GM18861 (cell line): ENCODE data around the gene ZNF429.
"Not testable (repeated sequence)": the region's sequence is repeated elsewhere in the genome, so short reads cannot be mapped to it uniquely, and the experiment has no call there.

ENCODE experiments used
- ATAC-seq: cut with Tn5 transposase; IDR thresholded peaks from one replicate; pipeline ENCODE4 v1.9.1; 2021; ENCODE audit not compliant: unreplicated experiment

ZNF429 gene

DNA sequence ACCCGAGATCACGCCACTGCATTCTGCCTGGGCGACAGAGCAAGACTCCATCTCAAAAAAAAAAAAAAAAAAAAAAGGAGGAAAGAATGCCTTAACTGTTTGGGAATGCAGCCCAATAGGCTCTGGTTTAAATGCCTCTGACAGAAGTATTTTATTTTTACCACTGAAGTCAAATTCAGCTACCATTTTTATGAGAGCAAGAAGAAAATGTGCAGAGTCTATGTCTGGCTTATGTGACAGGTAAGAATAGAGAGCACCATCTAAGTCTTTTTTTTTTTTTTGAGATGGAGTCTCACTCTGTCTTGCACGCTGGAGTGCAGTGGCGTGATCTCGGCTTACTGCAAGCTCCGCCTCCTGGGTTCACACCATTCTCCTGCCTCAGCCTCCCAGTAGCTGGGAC lies 7.2 kb downstream of the ZNF429 start:
- not testable (repeated sequence) for ATAC-seq

DNA sequence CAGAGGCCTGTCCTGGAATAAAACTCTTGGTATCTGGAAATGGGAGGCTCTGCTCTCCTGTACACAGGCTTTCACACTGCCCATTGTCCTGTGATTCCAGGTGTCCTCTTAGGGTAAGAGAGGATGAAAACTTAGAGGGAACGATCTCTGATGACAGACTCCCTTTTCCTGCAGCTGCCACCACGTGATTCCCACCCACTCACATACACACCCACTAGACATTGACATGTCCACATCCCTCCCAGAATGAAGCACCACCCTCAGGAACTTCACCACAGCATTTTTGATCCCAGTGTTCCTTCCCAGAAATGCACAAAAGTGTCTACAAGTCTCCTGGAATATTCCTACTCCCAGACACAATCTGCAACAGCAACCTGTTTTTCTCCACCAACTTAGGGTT lies 8.2 kb downstream of the ZNF429 start:
- ATAC-seq: no peak

DNA sequence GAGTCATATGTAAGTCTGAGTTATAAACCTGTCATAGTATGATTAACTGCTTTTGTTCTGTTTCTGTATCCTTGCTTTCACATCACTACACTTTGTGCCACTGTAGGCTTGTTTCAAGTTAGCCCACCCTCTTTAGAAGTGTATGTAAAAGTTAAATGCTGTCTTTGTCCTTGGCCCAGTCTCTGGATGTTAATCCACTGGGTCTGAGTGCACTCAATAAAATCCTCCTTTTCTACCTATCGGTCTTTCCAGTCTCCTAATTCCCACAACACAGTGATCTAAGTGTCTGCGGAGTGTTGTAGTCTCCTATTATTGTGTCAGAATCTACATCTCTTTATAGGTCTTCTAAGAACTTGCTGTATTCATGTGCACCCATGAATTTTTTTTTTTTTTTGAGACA lies 14.1 kb downstream of the ZNF429 start:
- ATAC-seq: no peak

DNA sequence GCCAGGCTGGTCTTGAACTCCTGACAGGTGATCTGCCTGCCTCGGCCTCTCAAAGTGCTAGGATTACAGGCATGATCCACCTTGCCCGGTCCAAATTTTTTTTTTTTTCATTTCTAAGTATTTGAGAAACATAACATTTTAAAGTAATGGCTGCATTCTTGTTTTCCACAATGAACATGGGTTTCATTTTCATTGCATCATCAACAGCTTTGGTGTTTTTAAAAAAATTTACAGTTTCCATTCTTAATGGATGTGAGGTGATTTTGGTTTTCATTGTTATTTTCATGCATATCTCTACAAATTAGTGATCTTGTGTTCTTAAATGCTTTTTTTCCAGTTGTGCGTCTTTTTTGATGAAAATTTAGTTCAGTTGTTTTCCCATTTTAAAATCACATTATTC lies 27.5 kb downstream of the ZNF429 start:
- no peak for ATAC-seq

DNA sequence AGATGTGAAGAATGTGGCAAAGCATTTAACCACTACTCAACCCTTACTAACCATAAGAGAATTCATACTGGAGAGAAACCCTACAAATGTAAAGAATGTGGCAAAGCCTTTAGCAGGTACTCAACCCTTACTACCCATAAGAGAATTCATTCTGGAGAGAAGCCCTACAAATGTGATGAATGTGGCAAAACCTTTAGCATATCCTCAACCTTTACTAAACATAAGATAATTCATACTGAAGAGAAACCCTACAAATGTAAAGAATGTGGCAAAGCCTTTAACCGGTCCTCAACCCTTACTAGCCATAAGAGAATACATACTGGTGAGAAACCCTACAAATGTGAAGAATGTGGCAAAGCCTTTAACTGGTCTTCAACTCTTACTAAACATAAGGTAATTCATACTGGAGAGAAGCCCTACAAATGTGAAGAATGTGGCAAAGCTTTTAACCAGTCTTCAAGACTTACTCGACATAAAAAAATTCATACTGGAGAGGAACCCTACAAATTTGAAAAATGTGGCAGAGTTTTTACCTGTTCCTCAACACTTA lies 31.4 kb downstream of the ZNF429 start:
- ATAC-seq: not testable (repeated sequence)

DNA sequence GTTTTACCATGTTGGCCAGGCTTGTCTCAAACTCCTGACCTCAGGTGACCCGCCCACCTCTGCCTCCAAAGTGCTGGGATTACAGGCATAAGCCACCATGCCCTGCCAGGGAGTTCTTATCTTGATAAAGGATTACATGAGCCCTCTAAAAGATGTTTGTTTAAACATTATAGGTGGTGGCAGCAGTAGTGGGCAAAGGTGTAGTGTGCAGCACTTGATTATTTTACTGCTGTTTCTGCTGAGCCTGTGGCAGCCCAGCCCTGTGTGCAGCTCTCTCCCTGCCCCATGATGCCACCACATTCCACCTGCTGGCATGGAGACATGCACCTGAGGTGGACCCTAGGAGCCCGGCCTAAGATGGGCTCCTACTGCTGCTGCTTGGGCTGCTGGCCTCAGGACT lies 54.0 kb downstream of the ZNF429 start:
- no peak for ATAC-seq

DNA sequence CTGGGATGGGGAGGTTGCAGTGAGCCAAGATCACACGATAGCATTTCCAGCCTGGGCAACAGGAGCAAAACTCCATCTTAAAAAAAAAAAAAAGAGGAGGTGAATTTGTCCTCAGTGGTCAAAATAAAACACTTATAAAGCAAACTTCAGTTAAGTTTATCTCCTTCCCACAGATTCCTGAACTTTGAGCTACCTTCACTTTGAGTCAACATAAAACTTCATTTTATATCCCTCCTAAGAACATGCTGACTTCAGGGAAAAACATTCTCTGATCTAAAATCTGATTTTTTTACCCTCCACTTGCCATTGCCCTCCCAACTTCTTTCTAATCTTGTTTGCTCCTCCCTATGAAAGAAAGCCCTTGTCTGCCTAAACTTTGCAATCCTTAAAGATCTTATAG lies 59.0 kb downstream of the ZNF429 start:
- no peak for ATAC-seq

DNA sequence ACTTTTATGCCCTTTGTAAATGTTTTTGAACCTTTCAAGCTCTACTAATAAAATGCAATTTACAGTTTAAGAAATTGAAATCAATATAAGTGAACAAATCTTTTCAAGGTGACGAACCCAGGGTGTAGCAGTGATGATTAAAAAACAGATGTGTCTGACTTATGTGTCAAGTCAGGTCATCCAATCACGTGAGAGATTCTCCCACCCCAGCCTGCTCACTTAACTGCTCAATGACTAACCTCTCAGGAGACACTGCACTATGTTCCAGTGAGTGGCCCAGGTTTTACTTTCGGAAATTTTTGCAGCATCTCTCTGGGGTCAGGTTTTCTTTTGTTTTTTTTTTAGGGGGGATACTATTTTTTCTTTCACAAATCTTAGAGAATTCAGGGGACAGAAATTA lies 60.7 kb downstream of the ZNF429 start:
- ATAC-seq: no peak

DNA sequence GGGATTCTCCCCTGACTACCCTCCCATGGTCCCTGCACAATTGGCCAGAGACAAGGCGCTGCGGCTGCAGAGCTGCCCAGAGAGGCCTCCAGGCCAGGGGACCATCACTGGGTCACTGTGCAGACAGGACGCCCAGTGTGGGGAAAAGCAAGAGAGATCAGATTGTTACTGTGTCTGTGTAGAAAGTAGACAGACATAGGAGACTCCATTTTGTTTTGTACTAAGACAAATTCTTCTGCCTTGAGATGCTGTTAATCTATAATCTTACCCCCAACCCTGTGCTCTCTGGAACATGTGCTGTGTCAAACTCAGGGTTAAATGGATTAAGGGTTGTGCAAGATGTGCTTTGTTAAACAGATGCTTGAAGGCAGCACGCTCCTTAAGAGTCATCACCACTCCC lies 62.4 kb downstream of the ZNF429 start:
- ATAC-seq: not testable (repeated sequence)

DNA sequence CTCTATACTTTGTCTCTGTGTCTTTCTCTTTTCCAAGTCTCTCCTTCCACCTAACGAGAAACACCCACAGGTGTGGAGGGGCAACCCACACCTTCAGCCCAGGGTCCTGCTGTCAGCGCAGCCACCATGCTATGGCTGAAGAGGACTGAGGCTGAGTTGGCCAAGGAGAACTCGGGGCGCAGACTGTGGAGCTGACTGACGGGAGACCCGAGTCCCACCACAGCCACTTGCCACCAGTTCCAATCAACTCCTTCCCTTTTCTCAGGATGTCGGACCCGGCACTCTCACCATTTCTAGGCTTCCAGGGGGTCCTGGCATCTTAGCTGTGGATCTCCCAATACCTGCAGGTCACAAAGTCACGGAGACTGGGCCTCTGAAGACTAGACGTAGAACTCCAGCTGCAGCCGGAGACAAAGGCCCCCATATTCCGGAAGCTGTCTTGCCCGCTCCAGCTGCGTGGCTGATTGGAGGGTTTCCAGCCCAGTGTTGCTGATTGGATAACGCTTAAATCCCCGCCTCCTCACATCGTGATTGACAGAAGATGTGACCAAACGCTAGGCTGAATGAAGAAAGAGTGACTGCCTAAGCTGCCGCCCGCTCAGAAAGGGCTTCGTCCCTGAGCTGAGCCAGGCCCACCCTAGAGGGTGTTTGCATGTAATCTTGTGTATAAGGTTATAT lies 63.6 kb downstream of the ZNF429 start:
- ATAC-seq: no peak

DNA sequence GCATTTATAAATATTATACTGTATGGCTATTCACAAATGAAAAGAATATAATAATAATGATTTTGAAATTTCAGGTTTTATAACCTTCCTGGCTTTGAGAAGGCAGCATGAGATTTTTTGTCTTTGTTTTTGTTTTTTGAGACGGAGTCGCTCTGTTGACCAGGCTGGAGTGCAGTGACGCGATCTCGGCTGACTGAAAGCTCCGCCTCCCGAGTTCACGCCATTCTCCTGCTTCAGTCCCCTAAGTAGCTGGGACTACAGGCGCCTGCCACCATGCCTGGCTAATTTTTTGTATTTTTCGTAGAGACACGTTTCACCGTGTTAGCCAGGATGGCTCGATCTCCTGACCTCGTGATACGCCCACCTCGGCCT lies 64.1 kb downstream of the ZNF429 start:
- no peak for ATAC-seq

DNA sequence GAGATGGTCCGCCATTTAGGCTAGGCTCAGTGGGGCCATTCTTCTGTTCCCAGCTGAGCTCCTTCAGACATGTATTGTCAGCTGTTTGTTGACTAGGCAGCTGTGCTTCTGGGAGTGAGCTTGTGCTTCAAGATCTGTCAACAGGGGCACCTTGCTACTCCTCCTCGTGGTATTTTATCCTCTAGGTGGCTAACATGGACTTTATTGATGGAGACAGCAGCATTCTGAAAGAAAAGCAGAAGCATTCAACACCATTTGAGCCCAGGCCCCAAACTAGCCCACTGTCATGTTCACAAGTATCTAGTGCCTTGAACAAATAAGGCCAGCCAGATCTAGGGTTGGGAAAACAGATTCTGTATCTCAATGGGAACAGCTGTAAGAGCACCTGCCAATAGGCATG lies 65.9 kb downstream of the ZNF429 start:
- ATAC-seq: no peak

DNA sequence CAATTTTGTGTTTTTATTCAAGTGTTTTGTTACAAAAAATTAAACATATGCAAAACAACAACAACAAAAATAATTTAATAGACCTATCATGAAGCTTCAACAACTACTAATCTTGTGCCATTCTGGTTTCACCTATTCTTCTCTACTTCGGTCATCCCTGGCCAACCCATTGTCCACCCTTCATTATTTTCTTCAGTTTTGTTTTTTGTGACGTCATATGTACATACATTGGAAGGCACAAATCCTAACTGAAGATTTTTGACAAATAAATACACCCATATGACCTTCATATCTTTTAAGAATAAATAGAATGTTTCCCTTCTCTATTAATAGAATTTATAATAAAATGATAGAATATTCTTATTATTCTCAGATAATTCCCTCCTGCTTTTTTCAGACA lies 69.2 kb downstream of the ZNF429 start:
- ATAC-seq: no peak

DNA sequence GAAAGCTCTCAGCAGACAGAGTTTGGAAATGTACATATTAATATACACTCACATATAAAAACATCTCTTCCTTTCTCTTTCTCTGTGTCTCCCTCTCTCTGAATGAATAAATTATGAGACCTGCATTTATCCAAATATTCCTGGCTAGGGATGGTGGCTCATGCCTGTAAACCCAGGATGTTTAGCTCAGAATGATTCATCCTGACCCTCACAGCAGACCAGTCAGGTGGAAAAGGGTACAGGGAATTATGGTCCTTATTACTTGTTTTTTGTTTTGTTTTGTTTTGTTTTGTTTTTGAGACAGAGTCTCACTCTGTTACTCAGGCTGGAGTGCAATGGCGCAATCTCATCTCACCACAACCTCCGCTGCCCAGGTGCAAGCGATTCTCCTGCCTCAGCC lies 71.1 kb downstream of the ZNF429 start:
- no peak for ATAC-seq

DNA sequence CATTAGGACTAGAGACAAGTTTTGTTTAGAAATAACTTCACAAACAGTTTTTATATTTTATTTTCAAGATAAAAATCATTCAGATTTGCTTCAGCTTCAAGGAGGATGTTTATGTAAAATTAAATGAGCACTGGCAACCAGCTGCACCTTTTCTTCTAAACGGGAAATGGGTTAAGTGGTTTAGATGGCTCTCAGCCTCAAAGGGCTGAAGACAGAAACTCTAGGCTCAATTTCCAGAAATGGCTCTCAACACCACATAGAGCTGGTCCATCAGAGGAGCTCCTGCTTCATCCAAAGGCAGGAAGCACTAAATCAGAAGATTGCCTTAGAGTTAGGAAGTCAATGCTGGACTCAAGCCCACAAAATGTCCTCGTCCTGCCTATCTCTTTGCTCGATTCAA lies 74.7 kb downstream of the ZNF429 start:
- no peak for ATAC-seq

DNA sequence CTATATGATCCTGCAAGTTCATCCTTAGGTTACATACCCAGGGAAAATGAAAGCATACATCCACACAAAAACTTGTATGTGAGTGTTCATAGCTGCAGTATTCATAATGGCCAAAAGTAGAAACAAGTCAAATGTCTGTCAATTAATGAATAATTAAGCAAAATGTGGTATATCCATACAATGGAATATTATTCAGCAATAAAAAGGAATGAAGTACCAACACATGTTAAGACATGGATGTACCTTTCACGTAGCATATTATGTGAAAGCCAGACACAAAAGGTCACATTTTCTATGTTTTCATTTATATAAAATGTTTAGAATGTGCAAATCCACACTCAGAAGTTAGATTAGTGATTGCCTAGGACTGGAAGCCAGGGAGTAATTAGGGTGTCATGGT lies 75.4 kb downstream of the ZNF429 start:
- no peak for ATAC-seq

DNA sequence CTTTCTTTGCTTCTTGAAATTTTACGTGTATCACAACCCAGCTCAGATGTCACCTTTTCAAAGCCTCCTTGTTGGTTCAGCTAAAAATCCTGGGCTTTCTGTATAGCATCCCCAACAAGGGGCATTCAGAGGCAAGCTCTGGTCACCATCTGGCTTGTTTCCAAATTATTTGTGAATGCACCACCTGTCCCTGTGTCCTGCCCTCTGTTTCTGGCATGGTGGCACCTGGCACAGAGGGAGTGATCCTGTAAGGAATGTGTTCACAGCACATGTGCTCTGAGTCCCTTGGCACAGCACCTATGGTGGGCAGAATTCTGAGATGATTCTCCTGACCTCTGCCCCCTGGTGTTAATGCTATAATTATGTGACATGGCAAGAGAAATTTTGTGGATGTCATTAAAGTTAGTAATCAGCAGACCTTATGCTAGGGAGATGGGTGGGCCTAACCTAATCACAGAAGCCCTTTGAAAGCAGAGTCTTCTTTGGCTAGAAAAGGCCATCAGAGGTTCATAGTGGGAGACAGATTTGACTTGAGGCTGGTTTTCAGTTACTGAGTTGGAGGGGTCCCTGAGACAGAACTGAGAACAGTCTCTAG lies 76.3 kb downstream of the ZNF429 start:
- no peak for ATAC-seq

DNA sequence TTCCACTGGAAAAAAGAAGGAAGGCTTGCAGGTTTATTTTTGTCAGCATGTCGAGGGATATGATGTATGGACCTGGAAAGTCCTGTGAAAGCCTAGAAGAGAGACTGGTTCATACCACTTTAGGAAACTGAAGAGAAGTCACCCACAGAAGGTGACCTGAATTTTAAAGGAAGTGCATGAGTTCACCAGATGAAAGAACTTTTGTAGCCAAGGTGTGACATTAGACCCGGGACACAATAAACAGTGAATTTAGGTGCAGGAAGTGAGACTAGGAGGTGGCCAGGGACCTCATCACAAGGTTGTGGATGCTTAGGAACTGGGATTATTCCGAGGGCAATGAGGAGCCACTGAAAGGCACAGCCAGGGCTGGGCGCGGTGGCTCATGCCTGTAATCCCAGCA lies 79.1 kb downstream of the ZNF429 start:
- no peak for ATAC-seq

DNA sequence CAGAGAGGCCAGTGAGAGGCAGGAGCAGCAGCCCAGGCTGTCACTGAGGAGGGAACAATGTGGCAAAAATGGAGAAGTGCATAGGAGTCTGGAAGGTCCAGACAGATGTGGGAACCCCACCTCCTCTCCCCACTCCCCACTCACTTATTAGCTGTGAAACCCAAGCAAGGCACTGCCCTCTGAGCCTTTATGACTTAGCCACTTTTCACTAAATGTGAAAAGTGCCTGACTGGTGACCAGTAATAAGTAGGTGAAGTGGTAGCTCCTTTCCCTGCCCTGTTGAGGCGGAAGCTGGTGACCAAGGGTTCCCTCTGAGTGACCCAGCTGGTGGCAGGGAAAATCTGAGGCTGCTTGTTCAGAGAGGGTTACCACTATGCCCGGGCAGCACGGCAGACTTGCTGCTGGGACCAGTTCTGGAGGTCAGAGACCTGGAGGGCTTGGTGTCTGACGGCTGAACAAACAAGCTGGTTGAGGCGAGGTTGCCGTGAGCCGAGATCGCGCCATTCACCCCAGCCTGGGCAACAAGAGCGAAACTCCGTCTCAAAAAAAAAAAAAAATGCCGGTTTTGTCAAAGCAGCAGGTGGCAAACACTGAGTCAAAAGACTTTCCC lies 80.0 kb downstream of the ZNF429 start:
- no peak for ATAC-seq

DNA sequence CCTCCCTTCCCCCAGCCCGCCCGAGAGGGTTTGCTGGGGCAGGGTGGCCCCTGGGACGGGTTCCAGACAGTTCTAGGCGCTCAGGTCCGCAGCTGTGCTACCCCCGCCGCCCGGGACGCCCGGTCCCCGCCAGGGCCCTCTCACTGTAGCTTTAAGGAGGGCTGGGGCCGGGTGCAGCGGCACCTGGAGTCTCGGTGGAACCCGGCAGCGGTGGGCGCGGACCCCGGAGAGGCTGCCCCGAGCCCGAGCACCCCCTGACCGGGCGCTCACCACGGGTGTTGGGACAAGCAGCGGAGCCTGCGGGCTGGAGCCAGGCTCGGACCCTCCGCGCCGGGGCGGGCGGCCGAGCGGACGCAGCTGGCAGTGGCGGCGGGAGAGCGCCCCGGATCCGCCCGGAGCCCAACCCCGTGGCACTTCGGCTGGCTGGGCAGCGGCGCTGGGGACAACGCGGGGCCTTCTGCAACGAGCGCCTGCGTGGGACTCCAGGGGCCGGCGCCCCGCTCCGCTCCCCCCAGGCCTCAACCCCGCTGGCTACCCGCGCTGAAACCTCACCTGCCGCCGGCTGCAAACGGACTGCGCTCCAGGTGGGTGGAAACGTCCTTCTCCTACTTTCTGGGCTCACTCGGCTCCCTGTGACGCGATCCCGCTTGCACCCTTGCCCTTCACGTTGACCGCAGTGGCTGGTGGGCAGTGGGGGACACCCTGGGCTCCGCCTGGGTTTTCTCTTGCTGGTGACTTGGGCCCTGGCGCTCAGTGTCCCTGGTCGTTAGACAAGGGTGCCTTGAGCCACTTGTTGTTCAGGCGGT lies 81.1 kb downstream of the ZNF429 start:
- no peak for ATAC-seq

DNA sequence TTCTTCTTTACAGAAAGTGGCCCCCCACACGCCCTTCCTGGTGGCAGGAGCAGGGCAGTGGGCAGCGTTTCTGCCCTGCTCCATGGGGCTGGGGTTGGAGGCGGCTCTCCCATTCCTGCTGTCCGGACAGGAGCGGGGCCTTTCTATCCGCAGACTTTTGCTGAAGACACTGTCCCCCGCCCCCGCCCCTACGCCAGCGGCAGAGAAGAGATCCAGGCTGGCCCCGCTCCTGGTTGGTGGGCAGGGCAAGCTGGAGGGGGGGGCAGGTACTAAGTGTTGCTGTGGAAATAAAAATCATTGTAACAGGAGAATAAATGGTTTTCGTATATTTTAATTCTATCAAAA lies 81.7 kb downstream of the ZNF429 start:
- ATAC-seq: no peak

DNA sequence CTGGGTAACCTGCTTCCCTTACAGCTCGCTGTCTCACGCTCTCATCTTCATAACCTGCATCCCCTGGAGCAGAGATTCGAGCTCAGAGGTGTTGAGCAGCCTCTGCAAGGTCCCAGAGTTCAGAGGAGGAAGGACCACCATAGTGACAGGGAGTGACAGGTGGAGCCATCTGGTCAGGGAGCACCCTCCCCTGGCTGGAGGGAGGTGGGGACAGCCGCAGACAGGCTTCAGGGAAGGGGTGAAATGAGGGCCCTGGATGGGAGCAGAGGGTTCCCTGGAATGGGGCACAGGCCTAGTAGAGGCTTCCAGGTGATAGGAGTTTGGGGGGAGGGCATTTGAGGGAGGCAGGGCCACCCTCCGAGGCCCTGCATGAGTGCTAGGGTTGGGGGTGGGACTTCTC lies 82.1 kb downstream of the ZNF429 start:
- ATAC-seq: no peak
